ENCODE data around the gene ABL2. TPM values are rescaled to one million over a fixed set of nuclear protein-coding genes. Genes with fewer than 3 reads are reported as not detected.

ABL2 gene
- total RNA-seq, 1 experiment from 2014 or later, result 18.3 TPM

- TF ChIP-seq HMGXB4 (CRISPR knock-in tag; IDR thresholded peaks at IDR 0.05), result no peak
Observed at GRCh38 chr1:179129702-179130473, 99.6 kb downstream of the ABL2 start (continued).

GRCh38 chr1:179128520-179128919, 101.0 kb downstream of the ABL2 start:
- no peak for ATAC-seq
- Mint-ChIP-seq H3K27me3 (ENCODE audit: low read depth) (no peaks in the 10 kb centered on the region), H3K36me3 (peaks cover 17% of the 10 kb centered on the region), H3K4me1 (no peaks in the 10 kb centered on the region), H3K27ac (no peak overlapping the region), H3K4me3 (no peak overlapping the region), H3K9me3 (peaks cover 4% of the 10 kb centered on the region; the same call in 1 of the 2 replicates)
- TF ChIP-seq ZNF263 (CRISPR knock-in tag; IDR thresholded peaks at IDR 0.05; ENCODE audit: low read depth) (no peak), RELA (CRISPR knock-in tag; IDR thresholded peaks at IDR 0.05; ENCODE audit: borderline replicate concordance) (no peak), MXD4 (CRISPR knock-in tag; IDR thresholded peaks at IDR 0.05; ENCODE audit: borderline replicate concordance) (no peak), ATF3 (CRISPR knock-in tag; conservative IDR thresholded peaks at IDR 0.05) (no peak), ZBTB43 (CRISPR knock-in tag; IDR thresholded peaks at IDR 0.05) (no peak), ZBTB21 (CRISPR knock-in tag; IDR thresholded peaks at IDR 0.05; ENCODE audit: borderline replicate concordance) (no peak), NFATC4 (CRISPR knock-in tag; IDR thresholded peaks at IDR 0.05) (no peak), PREB (CRISPR knock-in tag; IDR thresholded peaks at IDR 0.05; ENCODE audit: borderline replicate concordance) (no peak), ZNF281 (CRISPR knock-in tag; IDR thresholded peaks at IDR 0.05) (no peak)
- ChIA-PET POLR2A (no interaction called here), CTCF (no interaction called here)
- DNase-seq (ENCODE audit: low spot score), result no peak

GRCh38 chr1:179127163-179127895, 102.1 kb downstream of the ABL2 start:
- H3K4me1 Mint-ChIP-seq, result no peaks in the 10 kb centered on the region
- no peaks in the 10 kb centered on the region for H3K9me3 Mint-ChIP-seq
- no peaks in the 10 kb centered on the region for H3K27me3 Mint-ChIP-seq (ENCODE audit: low read depth)
- no peak overlapping the region for H3K27ac Mint-ChIP-seq
- DNase-seq (ENCODE audit: low spot score), result no peak
- no peak overlapping the region for H3K4me3 Mint-ChIP-seq
- H3K36me3 Mint-ChIP-seq, result peaks cover 15% of the 10 kb centered on the region
- POLR2A ChIA-PET, result no interaction called here
- CTCF ChIA-PET, result no interaction called here
- no peak for ATAC-seq
- TF ChIP-seq PRDM15 (CRISPR knock-in tag; IDR thresholded peaks at IDR 0.05), result no peak
- TF ChIP-seq HMGA2 (CRISPR knock-in tag; IDR thresholded peaks at IDR 0.05), result no peak
- no peak for TF ChIP-seq ETV6 (CRISPR knock-in tag; IDR thresholded peaks at IDR 0.05)
- TF ChIP-seq ZNF232 (CRISPR knock-in tag; IDR thresholded peaks at IDR 0.05), result no peak
- no peak for TF ChIP-seq NFE2L1 (CRISPR knock-in tag; IDR thresholded peaks at IDR 0.05)
- no peak for TF ChIP-seq E2F4 (CRISPR knock-in tag; IDR thresholded peaks at IDR 0.05; ENCODE audit: borderline replicate concordance, low read depth)
- no peak for TF ChIP-seq E2F1 (CRISPR knock-in tag; IDR thresholded peaks at IDR 0.05)
- TF ChIP-seq CREM (CRISPR knock-in tag; IDR thresholded peaks at IDR 0.05), result no peak

Measured in WTC11 (cell line).